ENCODE measurements around the gene CDHR3.
A peak's percentile ranks its signal among the peaks of the same experiment; 100 is the strongest.

The CDHR3 gene

GRCh38 chr7:105931179-105931578, 31.9 kb upstream of the CDHR3 start:
- TF ChIP-seq CTCF (IDR thresholded peaks at IDR 0.05; ENCODE audit: insufficient read depth, missing control alignments) = no peak
- DNase-seq (ENCODE audit: insufficient read length, low spot score) = no peak
- no peak for FAIRE-seq

- no peak for FAIRE-seq
- no peak for DNase-seq (ENCODE audit: insufficient read length, low spot score)
- TF ChIP-seq CTCF (IDR thresholded peaks at IDR 0.05; ENCODE audit: insufficient read depth, missing control alignments) = no peak
These were observed 30.1 kb upstream of the CDHR3 start for GRCh38 chr7:105932835-105933477.

GRCh38 chr7:105934572-105935185, 28.4 kb upstream of the CDHR3 start:
- TF ChIP-seq CTCF (IDR thresholded peaks at IDR 0.05; ENCODE audit: insufficient read depth, missing control alignments) = peak; percentile 46
- no peak for FAIRE-seq
- DNase-seq (ENCODE audit: insufficient read length, low spot score) = no peak

GRCh38 chr7:105935250-105935649, 27.8 kb upstream of the CDHR3 start:
- DNase-seq (ENCODE audit: insufficient read length, low spot score) = no peak

GRCh38 chr7:105937411-105937810, 25.7 kb upstream of the CDHR3 start:
- no peak for TF ChIP-seq CTCF (IDR thresholded peaks at IDR 0.05; ENCODE audit: insufficient read depth, missing control alignments)
- FAIRE-seq (no peak), DNase-seq (ENCODE audit: insufficient read length, low spot score) (no peak)

More at GRCh38 chr7:105935250-105935649, 27.8 kb upstream of the CDHR3 start:
- no peak for FAIRE-seq
- TF ChIP-seq CTCF (IDR thresholded peaks at IDR 0.05; ENCODE audit: insufficient read depth, missing control alignments) = no peak

- DNase-seq (ENCODE audit: insufficient read length, low spot score) = no peak
- TF ChIP-seq CTCF (IDR thresholded peaks at IDR 0.05; ENCODE audit: insufficient read depth, missing control alignments) = no peak
- no peak for FAIRE-seq
These were observed 23.0 kb upstream of the CDHR3 start for GRCh38 chr7:105940109-105940508.

- DNase-seq (ENCODE audit: insufficient read length, low spot score) = no peak
- TF ChIP-seq CTCF (IDR thresholded peaks at IDR 0.05; ENCODE audit: insufficient read depth, missing control alignments) = no peak
- FAIRE-seq = no peak
These were observed 21.5 kb upstream of the CDHR3 start for GRCh38 chr7:105941596-105941995.

Data from D721Med (cell line).